Measurements from ENCODE around the gene NT5DC1. TPM values are rescaled to one million over a fixed set of nuclear protein-coding genes. Genes with fewer than 3 reads are reported as not detected.

The NT5DC1 gene
- total RNA-seq, 1 donor from 2014 or later: 21.6 TPM

- Mint-ChIP-seq H3K4me3 (ENCODE audit: unreplicated experiment) (no peak overlapping the region), H3K4me1 (ENCODE audit: low read depth, unreplicated experiment) (peaks cover 3% of the 10 kb centered on the region), H3K36me3 (ENCODE audit: unreplicated experiment) (no peaks in the 10 kb centered on the region), H3K9me3 (ENCODE audit: unreplicated experiment) (no peaks in the 10 kb centered on the region), H3K27ac (ENCODE audit: unreplicated experiment) (no peak overlapping the region), H3K27me3 (ENCODE audit: unreplicated experiment) (no peaks in the 10 kb centered on the region)
- DNase-seq: no peak
- TF ChIP-seq CTCF (IDR thresholded peaks at IDR 0.05; ENCODE audit: partially characterized antibody, unreplicated experiment): no peak
Measured at GRCh38 chr6:116059713-116060571, 40.7 kb upstream of the NT5DC1 start.

DNA sequence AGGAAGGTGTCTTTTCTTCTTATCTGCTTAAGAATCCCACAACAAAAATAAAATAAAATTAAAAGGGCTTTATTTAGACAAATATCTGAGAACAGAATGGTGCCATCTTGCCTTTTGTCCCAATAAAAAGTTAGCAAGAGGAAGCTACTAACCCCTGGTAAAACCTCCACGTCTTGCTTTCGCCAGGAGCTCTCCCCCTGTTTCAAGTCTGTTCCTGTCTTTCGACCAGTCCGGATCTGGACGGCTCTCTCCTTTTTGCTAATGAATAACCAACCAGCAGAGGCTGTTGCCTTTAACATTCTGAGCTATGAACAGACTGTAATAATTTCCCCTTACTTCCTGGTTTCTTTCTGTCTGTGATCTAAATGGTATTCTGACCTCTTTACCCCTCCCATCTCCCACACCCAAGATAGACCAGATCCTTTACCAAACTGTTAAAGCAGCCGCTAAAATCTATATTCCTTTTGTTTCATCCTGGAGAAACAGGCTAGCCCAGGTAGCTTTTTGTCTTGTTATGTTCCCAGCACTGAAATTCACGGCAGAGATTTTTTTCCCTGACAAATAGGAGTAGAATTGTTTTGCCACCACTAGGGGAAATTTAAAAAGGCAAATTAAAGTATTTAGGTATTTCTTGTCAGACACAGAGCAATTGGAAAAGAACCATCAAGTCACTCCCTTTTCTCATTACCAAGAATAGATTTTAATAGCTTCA is 39.9 kb upstream of the NT5DC1 start, which contains the start of gene FRK:
Gene FRK, minus strand, starts transcription at position 320 of the 712 bp plus-strand sequence. CDS start 580 bp downstream, outside the sequence.
- TF ChIP-seq CTCF (IDR thresholded peaks at IDR 0.05; ENCODE audit: partially characterized antibody, unreplicated experiment): no peak
- H3K36me3 Mint-ChIP-seq (ENCODE audit: unreplicated experiment): no peaks in the 10 kb centered on the region
- no peak within 1 kb of the TSS for H3K27ac Mint-ChIP-seq (ENCODE audit: unreplicated experiment)
- DNase-seq: no peak
- H3K4me3 Mint-ChIP-seq (ENCODE audit: unreplicated experiment): no peak within 1 kb of the TSS
- no peaks in the 10 kb centered on the region for H3K9me3 Mint-ChIP-seq (ENCODE audit: unreplicated experiment)
- H3K4me1 Mint-ChIP-seq (ENCODE audit: low read depth, unreplicated experiment): peaks cover 3% of the 10 kb centered on the region
- no peaks in the 10 kb centered on the region for H3K27me3 Mint-ChIP-seq (ENCODE audit: unreplicated experiment)

DNA sequence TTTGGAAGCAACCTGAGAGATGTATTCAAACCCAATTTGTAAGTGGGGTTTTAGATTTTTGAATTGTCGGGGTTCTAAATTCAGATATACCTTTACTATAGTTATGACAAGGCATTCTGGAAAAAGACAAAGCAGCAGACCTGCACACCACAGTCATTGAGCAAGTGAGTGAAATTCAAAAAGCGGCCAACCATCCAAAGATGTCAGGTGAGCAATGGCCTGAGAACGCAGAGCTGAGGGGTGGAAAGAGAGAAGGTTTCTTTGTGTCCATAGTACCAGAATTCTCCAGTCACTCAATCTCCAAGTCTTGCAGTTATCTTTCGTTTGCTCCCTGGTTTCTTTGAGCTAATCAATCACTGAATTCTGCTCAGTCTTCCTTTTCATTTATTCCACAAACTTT is 38.2 kb upstream of the NT5DC1 start:
- H3K27ac Mint-ChIP-seq (ENCODE audit: unreplicated experiment): no peak overlapping the region
- DNase-seq: no peak
- TF ChIP-seq CTCF (IDR thresholded peaks at IDR 0.05; ENCODE audit: partially characterized antibody, unreplicated experiment): no peak
- H3K9me3 Mint-ChIP-seq (ENCODE audit: unreplicated experiment): no peaks in the 10 kb centered on the region
- H3K4me3 Mint-ChIP-seq (ENCODE audit: unreplicated experiment): no peak overlapping the region
- H3K27me3 Mint-ChIP-seq (ENCODE audit: unreplicated experiment): no peaks in the 10 kb centered on the region
- H3K36me3 Mint-ChIP-seq (ENCODE audit: unreplicated experiment): no peaks in the 10 kb centered on the region
- H3K4me1 Mint-ChIP-seq (ENCODE audit: low read depth, unreplicated experiment): peaks cover 3% of the 10 kb centered on the region

- peaks cover 6% of the 10 kb centered on the region for H3K4me1 Mint-ChIP-seq (ENCODE audit: low read depth, unreplicated experiment)
- DNase-seq: no peak
- no peaks in the 10 kb centered on the region for H3K9me3 Mint-ChIP-seq (ENCODE audit: unreplicated experiment)
- TF ChIP-seq CTCF (IDR thresholded peaks at IDR 0.05; ENCODE audit: partially characterized antibody, unreplicated experiment): no peak
- no peak overlapping the region for H3K4me3 Mint-ChIP-seq (ENCODE audit: unreplicated experiment)
- no peaks in the 10 kb centered on the region for H3K36me3 Mint-ChIP-seq (ENCODE audit: unreplicated experiment)
- H3K27me3 Mint-ChIP-seq (ENCODE audit: unreplicated experiment): no peaks in the 10 kb centered on the region
- H3K27ac Mint-ChIP-seq (ENCODE audit: unreplicated experiment): no peak overlapping the region
Measured at GRCh38 chr6:116064666-116065065, 36.0 kb upstream of the NT5DC1 start.

DNA sequence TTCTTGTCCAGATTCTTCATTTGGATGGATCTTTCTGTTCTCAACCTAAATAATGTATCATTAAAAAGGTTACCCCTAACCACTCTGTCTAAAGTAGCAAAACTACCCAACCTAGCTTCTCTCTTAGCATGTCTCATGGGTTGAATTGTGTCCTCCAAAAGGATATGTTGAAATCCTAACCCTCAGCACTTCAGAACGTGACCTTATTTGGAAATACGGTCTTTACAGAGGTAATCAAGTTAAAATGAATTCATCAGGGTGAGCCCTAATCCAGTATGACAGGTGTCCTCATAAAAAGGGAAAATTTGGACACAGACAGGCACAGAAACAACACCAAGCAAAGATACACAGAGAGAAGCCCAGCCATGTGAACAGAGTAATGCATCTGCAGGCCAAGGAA is 33.9 kb upstream of the NT5DC1 start:
- DNase-seq: no peak
- TF ChIP-seq CTCF (IDR thresholded peaks at IDR 0.05; ENCODE audit: partially characterized antibody, unreplicated experiment): no peak
- H3K4me1 Mint-ChIP-seq (ENCODE audit: low read depth, unreplicated experiment): peaks cover 6% of the 10 kb centered on the region
- no peak overlapping the region for H3K27ac Mint-ChIP-seq (ENCODE audit: unreplicated experiment)
- H3K27me3 Mint-ChIP-seq (ENCODE audit: unreplicated experiment): no peaks in the 10 kb centered on the region
- H3K36me3 Mint-ChIP-seq (ENCODE audit: unreplicated experiment): no peaks in the 10 kb centered on the region
- no peak overlapping the region for H3K4me3 Mint-ChIP-seq (ENCODE audit: unreplicated experiment)
- no peaks in the 10 kb centered on the region for H3K9me3 Mint-ChIP-seq (ENCODE audit: unreplicated experiment)

Measured in glutamatergic neuron (in vitro differentiated cells).